ENCODE data around the gene HS3ST4.

The HS3ST4 gene

DNA sequence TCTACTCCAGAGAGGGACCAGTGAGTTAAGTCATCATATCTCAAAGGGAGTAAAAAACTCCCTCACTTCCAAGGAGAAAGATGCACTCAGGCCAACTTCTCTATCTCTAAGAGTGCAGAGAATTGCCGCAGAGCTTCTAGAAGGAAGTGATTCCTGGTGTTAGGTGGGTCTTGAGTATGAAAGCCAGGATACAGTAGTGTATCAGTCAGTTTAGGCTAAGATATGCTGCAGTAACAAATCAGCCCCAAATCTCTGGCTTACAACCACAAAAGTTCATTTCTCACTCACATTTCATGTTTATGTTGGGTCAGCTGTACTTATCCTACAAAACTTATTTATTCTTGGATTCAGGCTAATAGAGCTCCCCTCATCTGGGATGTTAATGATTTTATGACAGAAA lies 106.3 kb downstream of the HS3ST4 start:
- TF ChIP-seq, protein P1, sequence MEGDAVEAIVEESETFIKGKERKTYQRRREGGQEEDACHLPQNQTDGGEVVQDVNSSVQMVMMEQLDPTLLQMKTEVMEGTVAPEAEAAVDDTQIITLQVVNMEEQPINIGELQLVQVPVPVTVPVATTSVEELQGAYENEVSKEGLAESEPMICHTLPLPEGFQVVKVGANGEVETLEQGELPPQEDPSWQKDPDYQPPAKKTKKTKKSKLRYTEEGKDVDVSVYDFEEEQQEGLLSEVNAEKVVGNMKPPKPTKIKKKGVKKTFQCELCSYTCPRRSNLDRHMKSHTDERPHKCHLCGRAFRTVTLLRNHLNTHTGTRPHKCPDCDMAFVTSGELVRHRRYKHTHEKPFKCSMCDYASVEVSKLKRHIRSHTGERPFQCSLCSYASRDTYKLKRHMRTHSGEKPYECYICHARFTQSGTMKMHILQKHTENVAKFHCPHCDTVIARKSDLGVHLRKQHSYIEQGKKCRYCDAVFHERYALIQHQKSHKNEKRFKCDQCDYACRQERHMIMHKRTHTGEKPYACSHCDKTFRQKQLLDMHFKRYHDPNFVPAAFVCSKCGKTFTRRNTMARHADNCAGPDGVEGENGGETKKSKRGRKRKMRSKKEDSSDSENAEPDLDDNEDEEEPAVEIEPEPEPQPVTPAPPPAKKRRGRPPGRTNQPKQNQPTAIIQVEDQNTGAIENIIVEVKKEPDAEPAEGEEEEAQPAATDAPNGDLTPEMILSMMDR (IDR thresholded peaks at IDR 0.05), result no peak
- H3K9me3 ChIP-seq (ENCODE audit: control insufficient read depth, low read length), result no peaks in the 10 kb centered on the region
- H3K9ac ChIP-seq, result no peak overlapping the region
- no peak overlapping the region for H3K4me2 ChIP-seq (ENCODE audit: low read length)
- no peak overlapping the region for H3K27ac ChIP-seq
- no peaks in the 10 kb centered on the region for H3K4me1 ChIP-seq
- no peak overlapping the region for H2AFZ ChIP-seq
- H3K79me2 ChIP-seq, result peaks cover 20% of the 10 kb centered on the region
- no peak overlapping the region for H3K4me3 ChIP-seq (ENCODE audit: low read depth, low read length)
- no peaks in the 10 kb centered on the region for H3K36me3 ChIP-seq (ENCODE audit: control insufficient read depth, insufficient read depth, low read length)
- H3K27me3 ChIP-seq (ENCODE audit: control insufficient read depth, insufficient read depth, low read length), result no peaks in the 10 kb centered on the region

DNA sequence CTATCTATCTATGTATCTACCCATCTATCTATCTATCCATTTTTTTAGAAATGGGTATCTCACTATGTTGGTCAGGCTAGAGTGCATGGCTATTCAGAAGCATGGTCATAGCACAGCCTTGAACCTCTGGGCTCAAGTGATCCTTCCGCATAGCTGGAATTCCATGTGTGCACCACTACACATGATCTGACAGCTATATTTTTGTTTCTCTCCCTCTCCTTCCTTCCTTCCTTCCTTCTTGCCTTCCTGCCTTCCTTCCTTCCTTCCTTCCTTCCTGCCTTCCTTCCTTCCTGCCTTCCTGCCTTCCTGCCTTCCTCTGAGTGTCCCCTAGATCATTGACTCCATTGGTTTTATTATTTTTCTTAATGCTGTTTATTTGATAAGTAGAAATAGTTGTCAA lies 108.1 kb downstream of the HS3ST4 start:
- Histone ChIP-seq H3K9me3 (ENCODE audit: control insufficient read depth, low read length) (no peaks in the 10 kb centered on the region), H3K36me3 (ENCODE audit: control insufficient read depth, insufficient read depth, low read length) (no peaks in the 10 kb centered on the region), H3K4me1 (peaks cover 4% of the 10 kb centered on the region), H3K4me2 (ENCODE audit: low read length) (no peak overlapping the region), H3K9ac (no peak overlapping the region), H3K4me3 (ENCODE audit: low read depth, low read length) (no peak overlapping the region), H3K27ac (no peak overlapping the region), H3K27me3 (ENCODE audit: control insufficient read depth, insufficient read depth, low read length) (no peaks in the 10 kb centered on the region), H3K79me2 (peaks cover 22% of the 10 kb centered on the region), H2AFZ (no peak overlapping the region)
- TF ChIP-seq, protein P1 (IDR thresholded peaks at IDR 0.05), result no peak

DNA sequence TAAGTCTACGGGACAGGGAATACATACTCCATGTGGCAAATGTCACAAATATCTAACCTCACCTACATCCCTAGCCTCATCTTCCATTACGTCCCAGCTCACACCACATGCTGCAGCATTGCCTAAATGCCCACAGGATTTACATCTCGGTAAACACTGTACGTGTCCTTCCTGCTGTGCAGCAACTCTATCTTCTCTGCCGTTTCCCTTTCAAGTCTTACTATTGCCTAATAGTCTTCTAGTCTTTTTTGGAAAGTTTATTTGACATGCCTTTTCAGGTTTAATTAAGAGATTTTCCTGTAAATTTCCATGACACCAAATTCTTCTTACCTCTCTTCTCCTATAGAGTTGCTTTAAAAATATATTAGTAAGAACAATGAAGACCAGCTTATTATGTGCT lies 120.5 kb downstream of the HS3ST4 start:
- Histone ChIP-seq H3K79me2 (peaks cover 15% of the 10 kb centered on the region), H3K4me2 (ENCODE audit: low read length) (no peak overlapping the region), H3K9me3 (ENCODE audit: control insufficient read depth, low read length) (no peaks in the 10 kb centered on the region), H3K36me3 (ENCODE audit: control insufficient read depth, insufficient read depth, low read length) (no peaks in the 10 kb centered on the region), H3K27me3 (ENCODE audit: control insufficient read depth, insufficient read depth, low read length) (no peaks in the 10 kb centered on the region), H3K4me3 (ENCODE audit: low read depth, low read length) (no peak overlapping the region), H3K9ac (no peak overlapping the region), H2AFZ (no peak overlapping the region), H3K4me1 (peaks cover 3% of the 10 kb centered on the region), H3K27ac (no peak overlapping the region)
- TF ChIP-seq, protein P1 (IDR thresholded peaks at IDR 0.05), result no peak

DNA sequence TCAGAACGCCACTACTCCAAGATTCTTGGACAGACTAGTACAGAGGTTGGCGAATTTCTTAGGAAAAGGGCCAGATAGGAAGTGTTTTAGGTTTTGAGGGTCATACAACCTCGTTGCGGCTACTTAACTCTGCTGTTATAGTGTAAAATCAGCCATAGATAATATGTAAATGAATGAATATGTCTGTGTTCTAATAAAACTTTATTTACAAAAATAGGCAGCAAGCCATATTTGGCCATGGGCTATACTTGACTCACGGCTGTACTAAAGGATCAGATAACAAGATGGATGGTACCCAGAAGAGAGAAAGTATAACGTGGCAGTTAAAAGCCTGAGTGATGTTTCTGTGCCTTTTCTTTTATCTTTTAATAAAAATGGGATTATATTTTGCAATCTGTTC lies 125.5 kb downstream of the HS3ST4 start:
- H3K79me2 ChIP-seq, result peaks cover 20% of the 10 kb centered on the region
- no peaks in the 10 kb centered on the region for H3K9me3 ChIP-seq (ENCODE audit: control insufficient read depth, low read length)
- H3K27me3 ChIP-seq (ENCODE audit: control insufficient read depth, insufficient read depth, low read length), result no peaks in the 10 kb centered on the region
- TF ChIP-seq, protein P1 (IDR thresholded peaks at IDR 0.05), result no peak
- H3K4me1 ChIP-seq, result peaks cover 3% of the 10 kb centered on the region
- no peak overlapping the region for H3K27ac ChIP-seq
- H2AFZ ChIP-seq, result no peak overlapping the region
- no peaks in the 10 kb centered on the region for H3K36me3 ChIP-seq (ENCODE audit: control insufficient read depth, insufficient read depth, low read length)
- H3K4me2 ChIP-seq (ENCODE audit: low read length), result no peak overlapping the region
- no peak overlapping the region for H3K9ac ChIP-seq
- no peak overlapping the region for H3K4me3 ChIP-seq (ENCODE audit: low read depth, low read length)

DNA sequence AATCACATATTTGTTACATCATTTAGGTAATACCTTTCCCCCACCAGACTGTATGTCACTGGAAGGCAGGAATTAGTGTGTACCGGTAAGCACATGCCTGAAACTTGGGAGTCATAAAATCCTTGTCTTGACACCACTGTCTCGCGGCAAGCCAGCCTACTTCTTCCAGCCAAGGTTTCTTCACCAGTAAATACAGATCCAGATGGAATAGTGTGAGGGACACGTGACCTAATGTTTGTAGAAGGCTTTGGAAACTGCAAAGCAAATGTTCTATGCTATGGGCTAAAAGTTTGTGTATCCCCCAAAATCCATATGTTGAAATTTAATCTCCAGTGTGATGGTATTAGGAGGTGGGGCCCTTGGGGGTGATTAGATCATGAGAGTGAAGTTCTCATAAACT lies 126.1 kb downstream of the HS3ST4 start:
- H3K9ac ChIP-seq, result no peak overlapping the region

More for the DNA sequence above, 126.1 kb downstream of the HS3ST4 start:
- Histone ChIP-seq H3K36me3 (ENCODE audit: control insufficient read depth, insufficient read depth, low read length) (no peaks in the 10 kb centered on the region), H3K4me1 (peaks cover 3% of the 10 kb centered on the region), H3K27me3 (ENCODE audit: control insufficient read depth, insufficient read depth, low read length) (no peaks in the 10 kb centered on the region), H2AFZ (no peak overlapping the region), H3K4me3 (ENCODE audit: low read depth, low read length) (no peak overlapping the region), H3K9me3 (ENCODE audit: control insufficient read depth, low read length) (no peaks in the 10 kb centered on the region), H3K4me2 (ENCODE audit: low read length) (no peak overlapping the region), H3K79me2 (peaks cover 18% of the 10 kb centered on the region), H3K27ac (no peak overlapping the region)
- TF ChIP-seq, protein P1 (IDR thresholded peaks at IDR 0.05), result no peak
